Brain pericyte (primary cell): ENCODE measurements around the gene GPR156.
A peak's percentile ranks its signal among the peaks of the same experiment; 100 is the strongest.
"Not testable (repeated sequence)": the region's sequence is repeated elsewhere in the genome, so short reads cannot be mapped to it uniquely, and the experiment has no call there.

ENCODE experiments used
- DNase-seq: peaks from one replicate; pipeline ENCODE4 v3.0.0-alpha.2; 2012; ENCODE audit warnings: low read depth, low spot score

The GPR156 gene

GRCh38 chr3:120161902-120162301 is 123.1 kb downstream of the GPR156 start:
- DNase-seq = no peak

- peak; percentile 54 for DNase-seq
Measured at GRCh38 chr3:120160050-120160449, 125.0 kb downstream of the GPR156 start.

- no peak for DNase-seq
Measured at GRCh38 chr3:120157681-120158080, 127.3 kb downstream of the GPR156 start.

- no peak for DNase-seq
Measured at GRCh38 chr3:120157113-120157512, 127.9 kb downstream of the GPR156 start.

GRCh38 chr3:120156699-120157098 is 128.3 kb downstream of the GPR156 start:
- DNase-seq = no peak

GRCh38 chr3:120155694-120156093 is 129.3 kb downstream of the GPR156 start:
- not testable (repeated sequence) for DNase-seq

GRCh38 chr3:120155108-120155507 is 129.9 kb downstream of the GPR156 start:
- DNase-seq = no peak

GRCh38 chr3:120153294-120153693 is 131.7 kb downstream of the GPR156 start:
- DNase-seq = no peak

- DNase-seq = no peak
Measured at GRCh38 chr3:120151791-120152190, 133.2 kb downstream of the GPR156 start.

- no peak for DNase-seq
Measured at GRCh38 chr3:120148187-120148949, 136.7 kb downstream of the GPR156 start.

- DNase-seq = peak; percentile 13
Measured at GRCh38 chr3:120147072-120147871, 137.8 kb downstream of the GPR156 start.

GRCh38 chr3:120145542-120146285 is 139.3 kb downstream of the GPR156 start:
- no peak for DNase-seq

- DNase-seq = no peak
Measured at GRCh38 chr3:120144267-120144666, 140.8 kb downstream of the GPR156 start.

GRCh38 chr3:120143676-120144075 is 141.3 kb downstream of the GPR156 start:
- DNase-seq = no peak

GRCh38 chr3:120142236-120142635 is 142.8 kb downstream of the GPR156 start:
- no peak for DNase-seq

GRCh38 chr3:120140098-120140742 is 144.8 kb downstream of the GPR156 start:
- no peak for DNase-seq

GRCh38 chr3:120139140-120139539 is 145.9 kb downstream of the GPR156 start:
- no peak for DNase-seq

GRCh38 chr3:120137548-120137947 is 147.5 kb downstream of the GPR156 start:
- no peak for DNase-seq

- DNase-seq = no peak
Measured at GRCh38 chr3:120130656-120131055, 154.4 kb downstream of the GPR156 start.

GRCh38 chr3:120129718-120130513 is 155.1 kb downstream of the GPR156 start:
- no peak for DNase-seq

- DNase-seq = no peak
Measured at GRCh38 chr3:120129051-120129450, 156.0 kb downstream of the GPR156 start.
